Liver (tissue), 9 donors: ENCODE measurements around the gene MED15. TPM values are rescaled to one million over a fixed set of nuclear protein-coding genes. Genes with fewer than 3 reads are reported as not detected.

ENCODE experiments used
- DNase-seq: peaks from one replicate; pipeline ENCODE4 v3.0.0-alpha.2; 2017; ENCODE audit warnings: low spot score
- H3K27ac ChIP-seq, 2 donors: one replicate each; pipeline ENCODE4 v1.7.0; 2013; ENCODE audit warnings: inconsistent platforms in 2 of 2, low read length in 2 of 2, control low read depth in 1 of 2, low read depth in 1 of 2, mild to moderate bottlenecking in 1 of 2
- H3K27me3 ChIP-seq, 4 donors: one replicate each; pipeline versions ENCODE4 v1.6.1 to v1.7.0; 2013; ENCODE audit warnings: low read length in 3 of 4, inconsistent platforms in 1 of 4, mild to moderate bottlenecking in 1 of 4, moderate library complexity in 1 of 4; ENCODE audit not compliant: control insufficient read depth in 4 of 4, insufficient read depth in 4 of 4
- H3K36me3 ChIP-seq, 4 donors: one replicate each; pipeline versions ENCODE4 v1.6.1 to v1.7.0; 2013; ENCODE audit warnings: low read length in 3 of 4, mild to moderate bottlenecking in 3 of 4, low read depth in 1 of 4, moderate library complexity in 1 of 4; ENCODE audit not compliant: control insufficient read depth in 4 of 4, insufficient read depth in 3 of 4
- H3K4me1 ChIP-seq, 4 donors: one replicate each; pipeline versions ENCODE4 v1.6.1 to v1.7.0; 2013; ENCODE audit warnings: low read length in 3 of 4, mild to moderate bottlenecking in 3 of 4, moderate library complexity in 1 of 4; ENCODE audit not compliant: control insufficient read depth in 4 of 4, insufficient read depth in 4 of 4
- H3K4me3 ChIP-seq, 3 donors: one replicate each; pipeline versions ENCODE4 v1.6.1 to v1.7.0; 2013; ENCODE audit warnings: low read length in 3 of 3, control low read depth in 1 of 3, low read depth in 1 of 3, mild to moderate bottlenecking in 1 of 3
- H3K9ac ChIP-seq, 2 donors: one replicate each; pipeline ENCODE4 v1.7.0; 2013; ENCODE audit warnings: low read length in 2 of 2, mild to moderate bottlenecking in 2 of 2, moderate library complexity in 2 of 2, control low read depth in 1 of 2, low read depth in 1 of 2
- H3K9me3 ChIP-seq, 4 donors: one replicate each; pipeline versions ENCODE4 v1.6.1 to v1.7.0; 2013; ENCODE audit warnings: low read length in 3 of 4; ENCODE audit not compliant: control insufficient read depth in 4 of 4
- EGR1 ChIP-seq, 2 donors: IDR thresholded peaks; 2 replicates each; pipeline ENCODE4 v1.6.1; 2016 to 2018; ENCODE audit warnings: antibody characterized with exemption in 2 of 2, low read depth in 2 of 2
- FOXA1 ChIP-seq: IDR thresholded peaks from 2 replicates; pipeline ENCODE4 v1.6.1; 2016; ENCODE audit warnings: antibody characterized with exemption
- FOXA2 ChIP-seq: IDR thresholded peaks from 2 replicates; pipeline ENCODE4 v1.6.1; 2016; ENCODE audit warnings: antibody characterized with exemption
- GABPA ChIP-seq, 2 donors: IDR thresholded peaks in 1 of 2; conservative IDR thresholded peaks in 1 of 2; 2 replicates each; pipeline ENCODE4 v1.6.1; 2016; ENCODE audit warnings: antibody characterized with exemption in 2 of 2, mild to moderate bottlenecking in 1 of 2, moderate library complexity in 1 of 2
- HNF4G ChIP-seq: IDR thresholded peaks from 2 replicates; pipeline ENCODE4 v1.6.1; 2016; ENCODE audit warnings: antibody characterized with exemption
- NR2F2 ChIP-seq: IDR thresholded peaks from 2 replicates; pipeline ENCODE4 v1.6.1; 2016; ENCODE audit warnings: antibody characterized with exemption
- RAD21 ChIP-seq, 2 donors: IDR thresholded peaks; 2 replicates each; pipeline ENCODE4 v1.6.1; 2016; ENCODE audit warnings: antibody characterized with exemption in 2 of 2, mild to moderate bottlenecking in 2 of 2
- RXRA ChIP-seq, 2 donors: IDR thresholded peaks; 2 replicates each; pipeline ENCODE4 v1.6.1; 2017 to 2018; ENCODE audit warnings: antibody characterized with exemption in 2 of 2, mild to moderate bottlenecking in 1 of 2
- SP1 ChIP-seq: IDR thresholded peaks from 2 replicates; pipeline ENCODE4 v1.6.1; 2018; ENCODE audit warnings: antibody characterized with exemption, mild to moderate bottlenecking
- WGBS: extraction: QIAGEN DNeasy Blood & Tissue Kit; methylation state at CpG from one replicate; pipeline ENCODE4 v1.1.7; 2013; 5-methylcytosine and 5-hydroxymethylcytosine counted together
- polyA plus RNA-seq, 2 donors: library from polyadenylated mRNA; stranded (reverse) in 1 of 2; unstranded in 1 of 2; fragments of 200-250 nt in 1 of 2; fragments of >200 nt in 1 of 2; fragmentation: Nextera tagmentation in 1 of 2; extraction: Ambion mirVana in 1 of 2; gene quantifications; one replicate each; pipeline versions ENCODE4 v1.2.1 to v1.2.3, GENCODE V29; 2013 to 2015
- total RNA-seq, 2 donors: library from RNA; depleted of rRNA; stranded (reverse); fragments of >200 nt; gene quantifications; one replicate each; pipeline ENCODE4 v1.2.3, GENCODE V29; 2014
- TF ChIP-seq, protein P1 (sequence below): IDR thresholded peaks from 2 replicates; pipeline ENCODE4 v1.6.1; 2016; ENCODE audit warnings: antibody characterized with exemption, mild to moderate bottlenecking
- TF ChIP-seq, protein P2 (sequence below): IDR thresholded peaks from 2 replicates; pipeline ENCODE4 v1.6.1; 2016; ENCODE audit warnings: antibody characterized with exemption
- TF ChIP-seq, protein P3 (sequence below): IDR thresholded peaks from 2 replicates; pipeline ENCODE4 v1.6.1; 2016; ENCODE audit warnings: antibody characterized with exemption
- TF ChIP-seq, protein P4 (sequence below): fragments of 150-350 bp; IDR thresholded peaks from 2 replicates; pipeline ENCODE4 v1.5.1; 2017; ENCODE audit warnings: improper control_type of control experiment, low read depth, low read length; ENCODE audit not compliant: missing input control
- donor health status: healthy.
- donor health status: healthy.
- donor health status: healthy.
- donor health status: healthy.
- donor health status: healthy.

Gene MED15
- total and polyA plus RNA-seq, 4 donors, result 9.7 to 28.0 (median 16.2) TPM

DNA sequence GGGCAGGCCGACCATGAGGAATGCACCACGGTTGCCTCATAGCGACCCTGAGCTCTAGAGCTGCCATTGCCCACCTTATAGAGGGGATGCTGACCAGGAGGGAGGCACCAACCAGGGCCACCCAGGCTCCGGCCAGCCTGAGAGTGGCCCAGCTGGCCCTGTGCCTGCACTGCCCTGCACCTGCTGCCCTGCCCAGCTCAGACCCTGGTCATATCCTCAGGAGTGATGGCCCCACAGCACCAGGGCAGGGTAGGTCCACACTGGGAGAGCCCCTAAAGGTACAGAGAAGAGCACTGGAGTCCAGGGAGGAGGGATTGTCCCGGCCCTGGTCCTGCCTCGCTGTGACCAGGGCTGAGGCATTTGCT lies 127.8 kb downstream of the MED15 start (continued):
- TF ChIP-seq, protein P1, sequence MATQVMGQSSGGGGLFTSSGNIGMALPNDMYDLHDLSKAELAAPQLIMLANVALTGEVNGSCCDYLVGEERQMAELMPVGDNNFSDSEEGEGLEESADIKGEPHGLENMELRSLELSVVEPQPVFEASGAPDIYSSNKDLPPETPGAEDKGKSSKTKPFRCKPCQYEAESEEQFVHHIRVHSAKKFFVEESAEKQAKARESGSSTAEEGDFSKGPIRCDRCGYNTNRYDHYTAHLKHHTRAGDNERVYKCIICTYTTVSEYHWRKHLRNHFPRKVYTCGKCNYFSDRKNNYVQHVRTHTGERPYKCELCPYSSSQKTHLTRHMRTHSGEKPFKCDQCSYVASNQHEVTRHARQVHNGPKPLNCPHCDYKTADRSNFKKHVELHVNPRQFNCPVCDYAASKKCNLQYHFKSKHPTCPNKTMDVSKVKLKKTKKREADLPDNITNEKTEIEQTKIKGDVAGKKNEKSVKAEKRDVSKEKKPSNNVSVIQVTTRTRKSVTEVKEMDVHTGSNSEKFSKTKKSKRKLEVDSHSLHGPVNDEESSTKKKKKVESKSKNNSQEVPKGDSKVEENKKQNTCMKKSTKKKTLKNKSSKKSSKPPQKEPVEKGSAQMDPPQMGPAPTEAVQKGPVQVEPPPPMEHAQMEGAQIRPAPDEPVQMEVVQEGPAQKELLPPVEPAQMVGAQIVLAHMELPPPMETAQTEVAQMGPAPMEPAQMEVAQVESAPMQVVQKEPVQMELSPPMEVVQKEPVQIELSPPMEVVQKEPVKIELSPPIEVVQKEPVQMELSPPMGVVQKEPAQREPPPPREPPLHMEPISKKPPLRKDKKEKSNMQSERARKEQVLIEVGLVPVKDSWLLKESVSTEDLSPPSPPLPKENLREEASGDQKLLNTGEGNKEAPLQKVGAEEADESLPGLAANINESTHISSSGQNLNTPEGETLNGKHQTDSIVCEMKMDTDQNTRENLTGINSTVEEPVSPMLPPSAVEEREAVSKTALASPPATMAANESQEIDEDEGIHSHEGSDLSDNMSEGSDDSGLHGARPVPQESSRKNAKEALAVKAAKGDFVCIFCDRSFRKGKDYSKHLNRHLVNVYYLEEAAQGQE, result no peak
- TF ChIP-seq RAD21 (IDR thresholded peaks at IDR 0.05) (no peak), FOXA1 (no peak), HNF4G (no peak), GABPA (IDR thresholded peaks at IDR 0.05 in 1 of 2, conservative IDR thresholded peaks at IDR 0.05 in 1 of 2) (no peak), FOXA2 (no peak)

DNA sequence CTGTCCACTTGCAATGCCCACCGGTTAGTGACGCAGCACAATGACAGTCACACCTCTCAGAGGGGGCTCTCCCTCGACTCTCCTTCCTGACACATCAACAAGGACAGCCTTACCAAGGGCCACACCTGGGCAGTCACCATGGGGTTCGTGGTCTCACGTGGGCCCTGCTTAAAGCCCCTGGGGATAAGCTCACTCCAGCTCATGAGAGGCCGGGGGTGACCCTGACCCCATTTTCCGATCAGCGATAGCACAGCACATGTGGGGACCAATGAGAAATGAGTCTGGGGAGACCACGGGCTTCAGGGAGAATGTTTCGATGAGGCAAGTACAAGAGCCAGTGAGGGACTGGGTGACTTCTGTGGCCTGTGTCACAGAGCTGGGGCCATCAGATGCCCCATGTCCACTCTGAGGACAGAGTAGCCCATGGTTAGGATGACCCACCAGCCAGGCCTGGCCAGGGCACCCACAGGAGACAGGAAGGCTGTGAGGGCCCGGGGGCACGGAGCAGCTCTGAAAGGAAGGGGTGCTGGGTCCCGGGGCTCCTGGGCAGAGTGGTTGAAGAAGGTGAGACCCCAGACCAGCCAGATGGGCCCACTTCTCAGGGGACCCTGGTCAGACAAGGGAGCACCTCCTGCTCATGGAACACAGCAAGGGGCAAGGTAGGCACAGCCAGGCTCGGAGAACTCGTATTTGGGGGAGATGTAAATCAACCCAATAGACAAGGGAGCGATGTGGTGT lies 128.8 kb downstream of the MED15 start:
- Histone ChIP-seq H3K27me3 (no peaks in the 10 kb centered on the region), H3K4me1 (peaks cover 0 to 2% (median 0%) of the 10 kb centered on the region in 4 donors), H3K27ac (no peak overlapping the region), H3K36me3 (no peaks in the 10 kb centered on the region), H3K4me3 (no peak overlapping the region), H3K9ac (no peak overlapping the region), H3K9me3 (no peaks in the 10 kb centered on the region)
- WGBS, result 90% methylated on average over 16 of the region's 16 CpGs
- no peak for DNase-seq
- TF ChIP-seq RAD21 (IDR thresholded peaks at IDR 0.05) (no peak), NR2F2 (no peak), FOXA2 (no peak), RXRA (IDR thresholded peaks at IDR 0.05) (no peak), SP1 (no peak), GABPA (IDR thresholded peaks at IDR 0.05 in 1 of 2, conservative IDR thresholded peaks at IDR 0.05 in 1 of 2) (no peak), EGR1 (IDR thresholded peaks at IDR 0.05; ENCODE audit: low read depth in 2 of 2) (no peak)
- TF ChIP-seq, protein P2, sequence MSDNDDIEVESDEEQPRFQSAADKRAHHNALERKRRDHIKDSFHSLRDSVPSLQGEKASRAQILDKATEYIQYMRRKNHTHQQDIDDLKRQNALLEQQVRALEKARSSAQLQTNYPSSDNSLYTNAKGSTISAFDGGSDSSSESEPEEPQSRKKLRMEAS, result no peak
- TF ChIP-seq, protein P3, sequence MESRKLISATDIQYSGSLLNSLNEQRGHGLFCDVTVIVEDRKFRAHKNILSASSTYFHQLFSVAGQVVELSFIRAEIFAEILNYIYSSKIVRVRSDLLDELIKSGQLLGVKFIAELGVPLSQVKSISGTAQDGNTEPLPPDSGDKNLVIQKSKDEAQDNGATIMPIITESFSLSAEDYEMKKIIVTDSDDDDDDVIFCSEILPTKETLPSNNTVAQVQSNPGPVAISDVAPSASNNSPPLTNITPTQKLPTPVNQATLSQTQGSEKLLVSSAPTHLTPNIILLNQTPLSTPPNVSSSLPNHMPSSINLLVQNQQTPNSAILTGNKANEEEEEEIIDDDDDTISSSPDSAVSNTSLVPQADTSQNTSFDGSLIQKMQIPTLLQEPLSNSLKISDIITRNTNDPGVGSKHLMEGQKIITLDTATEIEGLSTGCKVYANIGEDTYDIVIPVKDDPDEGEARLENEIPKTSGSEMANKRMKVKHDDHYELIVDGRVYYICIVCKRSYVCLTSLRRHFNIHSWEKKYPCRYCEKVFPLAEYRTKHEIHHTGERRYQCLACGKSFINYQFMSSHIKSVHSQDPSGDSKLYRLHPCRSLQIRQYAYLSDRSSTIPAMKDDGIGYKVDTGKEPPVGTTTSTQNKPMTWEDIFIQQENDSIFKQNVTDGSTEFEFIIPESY, result no peak
- TF ChIP-seq, protein P4, sequence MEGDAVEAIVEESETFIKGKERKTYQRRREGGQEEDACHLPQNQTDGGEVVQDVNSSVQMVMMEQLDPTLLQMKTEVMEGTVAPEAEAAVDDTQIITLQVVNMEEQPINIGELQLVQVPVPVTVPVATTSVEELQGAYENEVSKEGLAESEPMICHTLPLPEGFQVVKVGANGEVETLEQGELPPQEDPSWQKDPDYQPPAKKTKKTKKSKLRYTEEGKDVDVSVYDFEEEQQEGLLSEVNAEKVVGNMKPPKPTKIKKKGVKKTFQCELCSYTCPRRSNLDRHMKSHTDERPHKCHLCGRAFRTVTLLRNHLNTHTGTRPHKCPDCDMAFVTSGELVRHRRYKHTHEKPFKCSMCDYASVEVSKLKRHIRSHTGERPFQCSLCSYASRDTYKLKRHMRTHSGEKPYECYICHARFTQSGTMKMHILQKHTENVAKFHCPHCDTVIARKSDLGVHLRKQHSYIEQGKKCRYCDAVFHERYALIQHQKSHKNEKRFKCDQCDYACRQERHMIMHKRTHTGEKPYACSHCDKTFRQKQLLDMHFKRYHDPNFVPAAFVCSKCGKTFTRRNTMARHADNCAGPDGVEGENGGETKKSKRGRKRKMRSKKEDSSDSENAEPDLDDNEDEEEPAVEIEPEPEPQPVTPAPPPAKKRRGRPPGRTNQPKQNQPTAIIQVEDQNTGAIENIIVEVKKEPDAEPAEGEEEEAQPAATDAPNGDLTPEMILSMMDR, result no peak
